HG03135 (cell line): ENCODE data around the gene MRPL55.

Source experiments
- ATAC-seq: cut with Tn5 transposase; IDR thresholded peaks from one replicate; pipeline ENCODE4 v1.9.1; 2021; ENCODE audit warnings: mild to moderate bottlenecking, moderate library complexity; ENCODE audit not compliant: unreplicated experiment

Gene MRPL55

GRCh38 chr1:228073061-228073856 is 35.8 kb downstream of the MRPL55 start:
- ATAC-seq = no peak

GRCh38 chr1:228072658-228073043 is 36.4 kb downstream of the MRPL55 start:
- no peak for ATAC-seq

GRCh38 chr1:228071839-228072657 is 37.1 kb downstream of the MRPL55 start:
- no peak for ATAC-seq

DNA sequence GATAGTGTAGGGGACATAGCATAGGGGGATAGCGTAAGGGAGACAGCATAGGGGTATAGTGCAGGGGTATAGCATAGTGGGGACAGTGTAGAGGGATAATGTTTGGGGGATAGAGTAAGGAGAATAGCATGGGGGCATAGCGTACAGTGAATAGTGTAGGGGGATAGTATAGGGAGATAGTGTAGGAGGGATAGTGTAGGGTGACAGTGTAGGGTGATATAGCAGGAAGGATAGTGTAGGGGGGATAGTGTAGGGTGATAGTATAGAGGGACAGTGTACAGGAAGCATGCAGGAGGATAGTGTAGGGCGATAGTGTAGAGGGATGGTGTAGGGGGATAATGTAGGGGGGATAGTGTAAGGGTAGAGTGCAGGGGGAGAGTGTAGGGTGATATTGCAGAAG is 38.2 kb downstream of the MRPL55 start:
- ATAC-seq = no peak

DNA sequence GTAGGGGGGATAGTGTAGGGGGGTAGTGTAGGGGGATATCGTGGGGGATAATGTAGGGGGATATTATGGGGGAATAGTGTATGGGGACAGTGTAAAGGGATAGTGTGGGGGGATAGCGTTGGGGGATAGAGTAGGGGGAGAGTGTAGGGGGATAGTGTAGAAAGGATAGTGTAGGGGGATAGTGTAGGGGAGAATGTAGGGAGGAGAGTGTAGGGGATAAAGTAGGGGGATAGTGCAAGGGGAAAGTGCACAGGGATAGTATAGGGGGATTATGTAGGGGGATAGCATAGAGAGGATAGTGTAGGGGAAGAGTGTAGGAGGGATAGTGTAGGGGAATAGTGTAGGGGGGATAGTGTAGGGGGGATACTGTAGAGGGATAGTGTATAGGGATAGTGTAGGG is 38.9 kb downstream of the MRPL55 start:
- no peak for ATAC-seq

DNA sequence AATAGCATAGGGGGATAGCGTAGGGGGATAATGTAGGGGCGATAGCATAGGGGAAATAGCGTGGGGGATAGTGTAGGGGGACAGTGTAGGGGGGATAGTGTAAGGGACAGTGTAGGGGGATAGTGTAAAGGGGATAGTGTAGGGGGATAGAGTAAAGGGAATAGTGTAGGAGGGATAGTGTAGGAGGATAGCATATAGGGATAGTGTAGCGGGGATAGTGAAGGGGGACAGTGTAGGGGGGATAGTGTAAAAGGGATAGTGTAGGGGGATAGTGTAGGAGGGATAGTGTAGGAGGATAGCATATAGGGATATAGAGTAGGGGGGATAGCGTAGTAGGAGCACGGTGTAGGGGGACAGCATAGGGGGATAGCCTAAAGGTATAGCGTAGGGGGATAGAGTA is 40.7 kb downstream of the MRPL55 start:
- no peak for ATAC-seq

GRCh38 chr1:228066891-228067654 is 42.0 kb downstream of the MRPL55 start:
- ATAC-seq = no peak

- ATAC-seq = no peak
Observed at GRCh38 chr1:228066416-228066815, 42.7 kb downstream of the MRPL55 start.

DNA sequence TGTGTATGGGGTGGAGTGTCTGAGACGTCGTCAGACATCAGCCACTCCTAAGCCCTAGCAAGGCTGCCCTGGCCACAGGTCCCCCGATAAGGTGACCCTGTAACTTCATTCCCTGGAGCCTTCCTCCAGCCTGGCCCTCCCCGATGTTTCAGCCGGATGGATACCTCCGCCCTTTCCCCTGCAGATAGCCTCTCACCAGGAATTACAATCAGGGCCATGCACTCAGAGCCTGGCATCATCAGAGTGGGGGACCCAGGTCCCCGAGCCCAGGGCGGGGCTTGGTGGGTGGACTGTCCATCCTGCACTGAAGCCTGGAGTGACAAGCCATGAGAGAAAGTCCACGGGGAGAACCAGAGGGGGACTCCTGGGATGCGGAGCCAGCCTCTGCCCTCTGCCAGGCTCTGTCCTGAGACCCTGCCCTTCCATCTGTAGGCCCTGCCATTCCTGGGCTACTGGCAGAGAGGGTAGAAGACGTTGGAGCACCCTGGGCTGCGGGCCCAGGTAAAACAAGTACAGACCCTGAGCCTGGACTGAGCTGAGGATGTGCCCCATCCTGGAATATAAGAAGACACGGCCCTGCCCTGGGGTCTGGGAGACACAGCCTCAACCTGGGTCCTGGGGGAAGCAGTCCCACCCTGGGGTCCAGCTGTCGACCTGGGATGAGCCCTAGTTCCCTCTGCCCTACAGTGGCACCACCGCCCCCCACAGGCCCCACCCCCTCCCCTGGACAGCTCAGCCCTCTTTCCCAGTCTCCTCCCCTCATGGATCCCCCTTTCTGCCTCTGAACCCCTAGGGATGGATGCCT is 43.4 kb downstream of the MRPL55 start:
- ATAC-seq = no peak

- ATAC-seq = no peak
Observed at GRCh38 chr1:228064741-228065542, 44.2 kb downstream of the MRPL55 start.

DNA sequence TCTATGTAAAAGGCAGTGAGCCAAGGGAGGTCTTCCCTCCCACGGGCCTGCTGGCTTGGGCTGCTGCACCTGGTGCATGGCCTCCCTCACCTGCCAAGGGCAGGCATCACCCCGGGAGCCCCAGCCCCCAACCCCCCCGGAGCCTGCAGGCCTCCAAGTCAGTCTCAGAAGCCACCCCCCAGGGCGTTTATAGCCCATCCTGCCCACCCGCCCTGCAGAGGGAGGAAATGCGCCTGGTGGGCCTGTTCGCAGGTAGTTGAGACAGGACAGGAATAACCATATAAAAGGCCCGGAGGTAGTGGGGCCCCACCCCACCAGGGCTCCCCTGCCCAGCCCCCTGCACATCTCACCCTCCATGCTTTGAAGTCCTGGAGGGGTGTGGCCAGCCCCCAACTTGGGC is 44.8 kb downstream of the MRPL55 start:
- ATAC-seq = no peak

GRCh38 chr1:228063251-228064191 is 45.6 kb downstream of the MRPL55 start:
- ATAC-seq = no peak

DNA sequence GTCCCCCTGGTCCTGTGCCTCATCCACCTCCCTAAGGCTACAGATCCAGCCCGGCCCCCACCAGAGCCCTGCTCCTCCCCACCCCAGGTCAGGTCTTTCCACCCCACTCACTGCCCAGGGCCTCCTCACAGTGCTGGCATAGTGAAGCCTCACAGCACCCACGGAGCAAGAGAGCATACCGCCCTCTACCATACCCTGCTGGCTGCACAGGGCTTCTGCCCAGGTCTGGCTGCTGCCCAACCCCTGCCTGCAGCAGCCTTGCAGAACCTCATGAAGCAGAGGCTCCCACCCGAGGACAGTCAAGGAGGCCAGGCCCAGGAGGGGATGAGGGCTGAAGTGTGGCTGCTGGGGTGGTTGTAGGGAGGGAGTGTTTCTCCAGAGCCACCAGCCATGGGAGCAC is 46.3 kb downstream of the MRPL55 start:
- no peak for ATAC-seq

- no peak for ATAC-seq
Observed at GRCh38 chr1:228062085-228062791, 46.9 kb downstream of the MRPL55 start.

- no peak for ATAC-seq
Observed at GRCh38 chr1:228061411-228062084, 47.6 kb downstream of the MRPL55 start.

- no peak for ATAC-seq
Observed at GRCh38 chr1:228060458-228061190, 48.5 kb downstream of the MRPL55 start.
